ENCODE results near the gene CRYGD.

Gene CRYGD

GRCh38 chr2:208090420-208090819 is 33.9 kb downstream of the CRYGD start:
- Histone ChIP-seq H3K4me3 (ENCODE audit: insufficient read depth, low read depth, low read length) (no peak overlapping the region), H3K36me3 (ENCODE audit: control insufficient read depth, insufficient read depth, low read length) (no peaks in the 10 kb centered on the region)

GRCh38 chr2:208086029-208086428 is 38.3 kb downstream of the CRYGD start:
- H3K27me3 ChIP-seq (ENCODE audit: control insufficient read depth, insufficient read depth, low read length, poor library complexity, severe bottlenecking): no peaks in the 10 kb centered on the region
- WGBS, 2 experiments: 92 to 93% methylated on average over 1 of the region's 1 CpG
- no peak overlapping the region for H3K4me3 ChIP-seq (ENCODE audit: insufficient read depth, low read depth, low read length)
- H3K36me3 ChIP-seq (ENCODE audit: control insufficient read depth, insufficient read depth, low read length): no peaks in the 10 kb centered on the region
- no peaks in the 10 kb centered on the region for H3K9me3 ChIP-seq (ENCODE audit: control insufficient read depth, low read length)
- H3K27ac ChIP-seq (ENCODE audit: insufficient read depth, low read depth, low read length, poor library complexity, severe bottlenecking): no peak overlapping the region
- H3K4me1 ChIP-seq (ENCODE audit: control insufficient read depth, insufficient read depth, low read length): no peaks in the 10 kb centered on the region

More at GRCh38 chr2:208090420-208090819, 33.9 kb downstream of the CRYGD start:
- Histone ChIP-seq H3K27me3 (ENCODE audit: control insufficient read depth, insufficient read depth, low read length, poor library complexity, severe bottlenecking) (no peaks in the 10 kb centered on the region), H3K27ac (ENCODE audit: insufficient read depth, low read depth, low read length, poor library complexity, severe bottlenecking) (no peak overlapping the region), H3K9me3 (ENCODE audit: control insufficient read depth, low read length) (no peaks in the 10 kb centered on the region), H3K4me1 (ENCODE audit: control insufficient read depth, insufficient read depth, low read length) (no peaks in the 10 kb centered on the region)

GRCh38 chr2:208083807-208084206 is 40.5 kb downstream of the CRYGD start:
- no peaks in the 10 kb centered on the region for H3K27me3 ChIP-seq (ENCODE audit: control insufficient read depth, insufficient read depth, low read length, poor library complexity, severe bottlenecking)
- H3K4me1 ChIP-seq (ENCODE audit: control insufficient read depth, insufficient read depth, low read length): no peaks in the 10 kb centered on the region
- no peaks in the 10 kb centered on the region for H3K36me3 ChIP-seq (ENCODE audit: control insufficient read depth, insufficient read depth, low read length)
- H3K4me3 ChIP-seq (ENCODE audit: insufficient read depth, low read depth, low read length): no peak overlapping the region
- no peak overlapping the region for H3K27ac ChIP-seq (ENCODE audit: insufficient read depth, low read depth, low read length, poor library complexity, severe bottlenecking)
- no peaks in the 10 kb centered on the region for H3K9me3 ChIP-seq (ENCODE audit: control insufficient read depth, low read length)

GRCh38 chr2:208077276-208077675 is 47.0 kb downstream of the CRYGD start:
- WGBS, 2 experiments: 86 to 100% methylated on average over 2 of the region's 2 CpGs
- peaks cover 4% of the 10 kb centered on the region for H3K4me1 ChIP-seq (ENCODE audit: control insufficient read depth, insufficient read depth, low read length)
- no peak overlapping the region for H3K4me3 ChIP-seq (ENCODE audit: insufficient read depth, low read depth, low read length)
- H3K27me3 ChIP-seq (ENCODE audit: control insufficient read depth, insufficient read depth, low read length, poor library complexity, severe bottlenecking): no peaks in the 10 kb centered on the region
- H3K36me3 ChIP-seq (ENCODE audit: control insufficient read depth, insufficient read depth, low read length): no peaks in the 10 kb centered on the region
- H3K9me3 ChIP-seq (ENCODE audit: control insufficient read depth, low read length): no peaks in the 10 kb centered on the region
- H3K27ac ChIP-seq (ENCODE audit: insufficient read depth, low read depth, low read length, poor library complexity, severe bottlenecking): no peak overlapping the region

- WGBS, 2 experiments: 81 to 86% methylated on average over 8 of the region's 9 CpGs
- Histone ChIP-seq H3K9me3 (ENCODE audit: control insufficient read depth, low read length) (no peaks in the 10 kb centered on the region), H3K36me3 (ENCODE audit: control insufficient read depth, insufficient read depth, low read length) (no peaks in the 10 kb centered on the region), H3K4me3 (ENCODE audit: insufficient read depth, low read depth, low read length) (no peak overlapping the region), H3K27me3 (ENCODE audit: control insufficient read depth, insufficient read depth, low read length, poor library complexity, severe bottlenecking) (no peaks in the 10 kb centered on the region), H3K4me1 (ENCODE audit: control insufficient read depth, insufficient read depth, low read length) (peaks cover 4% of the 10 kb centered on the region), H3K27ac (ENCODE audit: insufficient read depth, low read depth, low read length, poor library complexity, severe bottlenecking) (no peak overlapping the region)
These were observed 49.5 kb downstream of the CRYGD start for GRCh38 chr2:208074610-208075356.

- Histone ChIP-seq H3K36me3 (ENCODE audit: control insufficient read depth, insufficient read depth, low read length) (no peaks in the 10 kb centered on the region), H3K27me3 (ENCODE audit: control insufficient read depth, insufficient read depth, low read length, poor library complexity, severe bottlenecking) (no peaks in the 10 kb centered on the region), H3K4me3 (ENCODE audit: insufficient read depth, low read depth, low read length) (no peak overlapping the region), H3K9me3 (ENCODE audit: control insufficient read depth, low read length) (no peaks in the 10 kb centered on the region), H3K27ac (ENCODE audit: insufficient read depth, low read depth, low read length, poor library complexity, severe bottlenecking) (no peak overlapping the region), H3K4me1 (ENCODE audit: control insufficient read depth, insufficient read depth, low read length) (peaks cover 4% of the 10 kb centered on the region)
- 26 to 27% methylated on average over 6 to 8 of the region's 9 CpGs for WGBS, 2 experiments
These were observed 52.0 kb downstream of the CRYGD start for GRCh38 chr2:208072250-208072892.

All from ectodermal cell (in vitro differentiated cells).